Measurements from ENCODE around the gene SKA2.

SKA2 gene

DNA sequence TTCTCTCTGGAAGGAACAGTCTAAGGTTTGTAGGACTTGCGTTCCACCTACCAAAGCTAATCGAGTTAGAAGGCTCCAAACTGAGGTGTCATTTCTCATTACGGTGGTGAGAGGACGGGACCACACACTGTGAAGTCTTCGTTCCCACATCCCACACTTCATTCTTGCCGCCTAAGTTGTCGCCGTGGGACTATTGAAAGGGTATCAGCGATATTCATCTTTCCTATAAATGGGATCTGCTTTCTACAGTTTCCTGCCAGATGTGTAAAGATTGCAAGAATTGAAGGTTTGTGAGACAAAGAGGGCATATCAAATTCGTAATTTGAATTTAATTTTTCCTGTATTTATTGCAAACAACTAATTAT lies 47.7 kb downstream of the SKA2 start:
- TF ChIP-seq, protein P1, sequence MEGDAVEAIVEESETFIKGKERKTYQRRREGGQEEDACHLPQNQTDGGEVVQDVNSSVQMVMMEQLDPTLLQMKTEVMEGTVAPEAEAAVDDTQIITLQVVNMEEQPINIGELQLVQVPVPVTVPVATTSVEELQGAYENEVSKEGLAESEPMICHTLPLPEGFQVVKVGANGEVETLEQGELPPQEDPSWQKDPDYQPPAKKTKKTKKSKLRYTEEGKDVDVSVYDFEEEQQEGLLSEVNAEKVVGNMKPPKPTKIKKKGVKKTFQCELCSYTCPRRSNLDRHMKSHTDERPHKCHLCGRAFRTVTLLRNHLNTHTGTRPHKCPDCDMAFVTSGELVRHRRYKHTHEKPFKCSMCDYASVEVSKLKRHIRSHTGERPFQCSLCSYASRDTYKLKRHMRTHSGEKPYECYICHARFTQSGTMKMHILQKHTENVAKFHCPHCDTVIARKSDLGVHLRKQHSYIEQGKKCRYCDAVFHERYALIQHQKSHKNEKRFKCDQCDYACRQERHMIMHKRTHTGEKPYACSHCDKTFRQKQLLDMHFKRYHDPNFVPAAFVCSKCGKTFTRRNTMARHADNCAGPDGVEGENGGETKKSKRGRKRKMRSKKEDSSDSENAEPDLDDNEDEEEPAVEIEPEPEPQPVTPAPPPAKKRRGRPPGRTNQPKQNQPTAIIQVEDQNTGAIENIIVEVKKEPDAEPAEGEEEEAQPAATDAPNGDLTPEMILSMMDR (IDR thresholded peaks at IDR 0.05): no peak

DNA sequence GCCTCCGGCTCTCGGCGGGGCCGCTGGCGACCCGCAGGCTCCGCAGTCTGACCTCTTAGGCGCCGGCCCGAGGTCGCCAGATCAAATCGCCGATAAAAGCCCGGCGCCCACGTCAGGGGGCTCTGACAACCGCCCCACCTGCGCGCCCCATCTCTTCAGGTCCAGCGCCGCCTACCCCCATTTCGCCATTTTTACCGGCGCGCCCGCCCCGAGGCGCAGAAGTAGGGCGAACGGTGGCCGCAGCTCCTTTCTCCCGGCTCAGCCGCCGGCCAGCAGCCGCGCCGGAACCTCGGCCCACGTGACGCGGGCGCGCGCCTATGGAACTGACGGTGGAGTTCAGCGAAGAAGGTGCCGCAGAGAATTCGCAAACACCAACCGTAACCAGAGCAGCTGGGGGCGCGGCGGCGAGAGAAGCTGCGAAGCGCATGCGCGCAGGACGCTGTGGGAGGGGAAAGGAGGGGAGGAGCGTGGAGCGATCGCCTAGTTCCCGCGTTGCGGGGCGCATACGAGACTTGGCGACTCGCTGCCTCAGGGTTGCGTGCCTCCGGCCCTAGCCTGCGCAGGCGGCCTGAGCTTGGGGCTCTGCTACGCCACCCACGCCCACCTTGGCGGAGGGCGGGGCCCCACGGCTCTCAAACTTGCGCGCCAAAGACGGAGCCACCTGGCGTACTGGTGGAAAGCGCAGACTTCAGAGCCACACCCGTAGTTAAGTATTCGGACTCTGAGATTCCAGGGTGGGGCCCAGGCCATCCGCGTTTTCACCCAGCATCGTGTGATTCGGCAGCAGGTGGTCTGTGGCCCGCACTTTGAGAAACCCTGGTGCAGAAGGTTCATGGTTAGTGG lies 48.3 kb downstream of the SKA2 start, which contains the start of gene TRIM37:
Gene TRIM37, minus strand, starts transcription at position 418 of the 843 bp plus-strand sequence. CDS start 419 bp downstream, outside the sequence.
- TF ChIP-seq, protein P1 (IDR thresholded peaks at IDR 0.05): no peak; the same call in 1 of the 2 replicates

DNA sequence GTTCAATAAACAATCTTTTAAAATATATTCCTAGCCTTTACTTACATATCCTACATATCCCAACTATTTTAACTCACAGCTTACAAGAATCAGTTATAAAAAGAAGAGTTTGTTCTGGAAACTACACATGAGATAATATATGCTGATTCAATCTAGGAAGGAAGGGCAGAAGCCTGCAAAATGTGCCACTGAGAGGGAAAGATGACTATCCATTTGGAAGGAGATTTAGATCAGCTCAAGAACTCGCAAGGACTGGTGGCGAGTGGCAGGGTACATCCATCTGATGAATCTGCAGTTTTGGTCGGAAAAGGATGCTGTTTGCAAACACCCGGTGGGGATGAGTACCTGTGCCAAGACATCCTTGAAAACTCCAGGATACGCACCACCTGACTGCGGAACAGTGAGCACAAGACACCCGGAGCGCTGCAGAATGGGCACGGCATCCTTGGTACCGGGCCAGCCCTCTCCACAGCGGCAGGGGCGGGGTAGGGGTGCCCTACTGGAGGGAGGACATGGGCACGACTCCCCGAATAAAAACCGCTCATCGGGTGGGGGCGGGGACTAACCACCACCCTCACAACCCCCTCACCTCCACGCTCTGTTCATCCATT lies 49.0 kb downstream of the SKA2 start:
- TF ChIP-seq, protein P1 (IDR thresholded peaks at IDR 0.05): no peak

DNA sequence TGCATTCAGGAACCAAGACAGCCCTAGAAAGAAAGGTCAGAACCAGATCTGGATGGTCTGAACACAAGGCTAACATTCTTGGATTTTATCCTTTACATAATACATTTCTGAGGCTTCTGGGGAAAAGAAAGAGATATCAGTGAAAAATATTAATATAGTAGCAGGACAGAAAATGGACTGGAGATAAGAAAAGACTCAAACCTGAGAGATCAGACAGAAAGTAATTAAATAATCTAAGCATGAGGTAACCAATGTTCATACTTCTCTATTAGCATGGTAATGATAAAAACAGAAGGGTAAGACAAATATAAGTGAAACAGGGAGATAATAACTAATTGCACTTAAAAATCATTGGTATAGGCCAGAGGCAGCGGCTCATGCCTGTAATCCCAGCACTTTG lies 53.8 kb downstream of the SKA2 start:
- TF ChIP-seq, protein P1 (IDR thresholded peaks at IDR 0.05): no peak

DNA sequence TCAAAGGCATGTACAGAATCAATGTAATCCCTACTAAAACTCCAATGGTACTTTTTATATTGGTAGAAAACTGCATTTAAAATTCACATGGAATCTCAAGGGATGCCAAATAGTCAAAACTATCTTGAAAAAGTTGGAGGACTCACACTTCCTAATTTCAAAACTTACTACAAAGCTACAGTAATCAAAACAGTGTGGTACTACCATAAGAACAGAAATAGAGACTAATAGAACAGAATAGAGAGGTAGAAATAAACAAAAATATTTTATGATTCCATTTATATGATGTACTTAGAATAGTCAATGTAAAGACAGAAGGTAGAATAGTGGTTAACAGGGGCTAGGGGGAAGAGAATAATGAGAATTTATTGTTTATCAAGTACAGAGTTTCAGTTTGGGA lies 57.1 kb downstream of the SKA2 start:
- TF ChIP-seq, protein P1 (IDR thresholded peaks at IDR 0.05): no peak

DNA sequence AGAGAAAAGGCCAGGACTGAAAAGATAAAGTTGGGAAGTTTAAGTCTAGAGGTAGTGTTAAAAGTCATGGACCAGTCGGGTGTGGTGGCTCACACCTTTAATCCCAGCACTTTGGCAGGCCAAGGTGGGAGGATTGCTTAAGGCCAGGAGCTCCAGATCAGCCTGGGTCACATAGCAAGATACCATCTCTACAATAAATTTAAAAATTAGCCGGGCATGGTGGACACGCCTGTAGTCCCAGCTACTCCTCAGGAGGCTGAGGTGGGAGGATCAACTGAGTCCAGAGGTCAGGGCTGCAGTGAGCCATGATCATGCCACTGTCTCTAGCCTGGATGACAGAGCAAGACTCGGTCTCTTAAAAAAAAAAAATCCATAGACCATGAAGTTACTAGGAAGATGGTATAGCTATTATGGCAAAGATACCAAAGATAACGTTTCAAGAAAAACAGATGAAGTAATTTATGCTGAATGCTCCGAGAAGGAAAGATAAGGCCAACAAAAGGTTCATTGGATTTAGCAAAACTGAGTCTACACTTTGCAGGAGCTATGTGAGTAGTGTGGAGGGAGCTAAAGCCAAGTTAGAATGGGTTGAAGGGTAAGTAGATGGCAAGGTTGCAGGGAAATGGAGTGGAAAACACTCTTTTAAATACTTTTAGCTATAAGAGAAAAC lies 60.0 kb downstream of the SKA2 start:
- TF ChIP-seq, protein P1 (IDR thresholded peaks at IDR 0.05): no peak

DNA sequence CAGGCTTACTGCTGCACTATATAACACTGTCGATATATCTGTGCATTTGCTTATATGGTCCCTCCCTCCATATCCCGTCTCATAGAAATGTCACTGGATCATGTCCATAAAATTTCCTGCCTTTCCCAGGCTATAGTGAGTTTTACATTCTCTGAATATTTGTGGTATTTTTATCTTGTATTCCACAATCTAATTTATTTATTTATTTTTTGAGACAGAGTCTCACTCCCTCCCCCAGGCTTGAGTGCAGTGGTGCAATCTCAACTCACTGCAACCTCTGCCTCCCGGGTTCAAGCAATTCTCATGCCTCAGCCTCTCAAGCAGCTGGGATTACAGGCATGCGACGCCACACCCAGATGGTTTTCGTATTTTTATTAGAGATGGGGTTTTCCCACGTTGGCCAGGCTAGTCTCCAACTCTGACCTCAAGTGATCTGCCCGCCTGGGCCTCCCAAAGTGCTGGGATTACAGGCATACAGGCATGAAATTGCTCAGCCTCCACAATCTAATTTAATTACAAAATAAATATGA lies 61.2 kb downstream of the SKA2 start:
- TF ChIP-seq, protein P1 (IDR thresholded peaks at IDR 0.05): no peak
